Measurements from ENCODE around the gene SYCP2L. TPM values are rescaled to one million over a fixed set of nuclear protein-coding genes. Genes with fewer than 3 reads are reported as not detected.

SYCP2L gene
- total RNA-seq, 1 experiment from 2014 or later, result 9.7 TPM

DNA sequence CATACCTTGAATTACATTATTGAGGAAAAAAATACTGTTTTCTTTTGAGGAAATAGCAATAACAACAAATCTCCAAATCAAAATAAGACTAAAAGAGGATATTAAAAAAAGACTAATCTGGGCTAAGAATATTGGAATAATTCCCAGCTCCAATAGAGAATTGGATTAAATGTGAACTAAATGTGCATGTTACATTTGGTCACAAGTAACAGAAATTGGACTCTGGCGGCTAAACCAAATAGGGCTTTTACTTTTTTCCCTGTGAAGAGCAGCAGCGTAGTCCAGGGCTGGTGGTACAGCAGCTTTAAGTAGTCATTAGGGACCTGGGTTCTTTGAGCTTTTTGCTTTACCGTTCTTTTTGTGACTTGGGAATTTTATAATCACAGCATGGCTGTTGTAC, 85.3 kb downstream of the SYCP2L start:
- Histone ChIP-seq H3K27ac (ENCODE audit: low read depth, low read length, poor library complexity, severe bottlenecking) (no peak overlapping the region), H3K27me3 (replicated peaks; ENCODE audit: insufficient read depth, low read depth, low read length, poor library complexity) (no peaks in the 10 kb centered on the region), H3K4me1 (ENCODE audit: insufficient read depth, low read length, poor library complexity, severe bottlenecking) (no peaks in the 10 kb centered on the region), H3K36me3 (ENCODE audit: insufficient read depth, low read length, poor library complexity, severe bottlenecking) (no peaks in the 10 kb centered on the region), H3K9me3 (ENCODE audit: low read depth, low read length, poor library complexity, severe bottlenecking) (no peaks in the 10 kb centered on the region), H3K4me3 (ENCODE audit: low read depth, low read length, poor library complexity, severe bottlenecking) (no peak overlapping the region)
- no peak for DNase-seq (ENCODE audit: low spot score)
- POLR2A ChIA-PET (ENCODE audit: low non-redundant PET), result no interaction called here
- no TSS peak for BruUV-seq (replicated peaks)
- TF ChIP-seq, protein P1, sequence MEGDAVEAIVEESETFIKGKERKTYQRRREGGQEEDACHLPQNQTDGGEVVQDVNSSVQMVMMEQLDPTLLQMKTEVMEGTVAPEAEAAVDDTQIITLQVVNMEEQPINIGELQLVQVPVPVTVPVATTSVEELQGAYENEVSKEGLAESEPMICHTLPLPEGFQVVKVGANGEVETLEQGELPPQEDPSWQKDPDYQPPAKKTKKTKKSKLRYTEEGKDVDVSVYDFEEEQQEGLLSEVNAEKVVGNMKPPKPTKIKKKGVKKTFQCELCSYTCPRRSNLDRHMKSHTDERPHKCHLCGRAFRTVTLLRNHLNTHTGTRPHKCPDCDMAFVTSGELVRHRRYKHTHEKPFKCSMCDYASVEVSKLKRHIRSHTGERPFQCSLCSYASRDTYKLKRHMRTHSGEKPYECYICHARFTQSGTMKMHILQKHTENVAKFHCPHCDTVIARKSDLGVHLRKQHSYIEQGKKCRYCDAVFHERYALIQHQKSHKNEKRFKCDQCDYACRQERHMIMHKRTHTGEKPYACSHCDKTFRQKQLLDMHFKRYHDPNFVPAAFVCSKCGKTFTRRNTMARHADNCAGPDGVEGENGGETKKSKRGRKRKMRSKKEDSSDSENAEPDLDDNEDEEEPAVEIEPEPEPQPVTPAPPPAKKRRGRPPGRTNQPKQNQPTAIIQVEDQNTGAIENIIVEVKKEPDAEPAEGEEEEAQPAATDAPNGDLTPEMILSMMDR (conservative IDR thresholded peaks at IDR 0.05; ENCODE audit: low read depth, low read length), result no peak
- no peak for TF ChIP-seq EZH2 (IDR thresholded peaks at IDR 0.05; ENCODE audit: borderline replicate concordance, low read depth, low read length, poor library complexity, severe bottlenecking)
- intact Hi-C loops (cut with micrococcal nuclease; ENCODE audit: unreplicated experiment), result no loop called here
- CTCF ChIA-PET, result no interaction called here

DNA sequence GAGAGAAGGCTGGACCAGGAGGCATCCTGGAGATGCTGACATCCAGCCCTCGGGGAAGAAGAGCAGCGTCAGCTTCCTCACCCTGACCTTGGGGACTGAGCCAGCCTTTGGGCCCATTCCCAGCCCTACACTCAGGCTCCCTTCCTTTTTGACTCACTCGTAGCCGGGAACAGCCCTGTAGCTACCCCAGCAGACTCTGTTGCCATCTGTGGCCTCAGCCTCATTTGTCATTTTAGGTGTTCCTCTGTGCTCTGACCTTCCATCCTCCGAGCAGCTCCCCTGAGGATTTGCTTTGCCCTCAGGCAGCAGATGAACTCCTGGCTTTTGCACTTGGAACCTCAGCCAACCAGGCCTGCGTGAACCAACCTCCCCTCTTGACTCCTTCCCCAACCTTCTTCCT, 89.7 kb downstream of the SYCP2L start:
- Histone ChIP-seq H3K27me3 (replicated peaks; ENCODE audit: insufficient read depth, low read depth, low read length, poor library complexity) (no peaks in the 10 kb centered on the region), H3K4me1 (ENCODE audit: insufficient read depth, low read length, poor library complexity, severe bottlenecking) (no peaks in the 10 kb centered on the region), H3K4me3 (ENCODE audit: low read depth, low read length, poor library complexity, severe bottlenecking) (no peak overlapping the region), H3K27ac (ENCODE audit: low read depth, low read length, poor library complexity, severe bottlenecking) (no peak overlapping the region), H3K9me3 (ENCODE audit: low read depth, low read length, poor library complexity, severe bottlenecking) (no peaks in the 10 kb centered on the region), H3K36me3 (ENCODE audit: insufficient read depth, low read length, poor library complexity, severe bottlenecking) (no peaks in the 10 kb centered on the region)
- BruUV-seq (replicated peaks), result no TSS peak
- no peak for DNase-seq (ENCODE audit: low spot score)
- ChIA-PET POLR2A (ENCODE audit: low non-redundant PET) (no interaction called here), CTCF (no interaction called here)
- intact Hi-C loops (cut with micrococcal nuclease; ENCODE audit: unreplicated experiment), result no loop called here
- TF ChIP-seq EZH2 (IDR thresholded peaks at IDR 0.05; ENCODE audit: borderline replicate concordance, low read depth, low read length, poor library complexity, severe bottlenecking), result no peak
- TF ChIP-seq, protein P1 (conservative IDR thresholded peaks at IDR 0.05; ENCODE audit: low read depth, low read length), result no peak

DNA sequence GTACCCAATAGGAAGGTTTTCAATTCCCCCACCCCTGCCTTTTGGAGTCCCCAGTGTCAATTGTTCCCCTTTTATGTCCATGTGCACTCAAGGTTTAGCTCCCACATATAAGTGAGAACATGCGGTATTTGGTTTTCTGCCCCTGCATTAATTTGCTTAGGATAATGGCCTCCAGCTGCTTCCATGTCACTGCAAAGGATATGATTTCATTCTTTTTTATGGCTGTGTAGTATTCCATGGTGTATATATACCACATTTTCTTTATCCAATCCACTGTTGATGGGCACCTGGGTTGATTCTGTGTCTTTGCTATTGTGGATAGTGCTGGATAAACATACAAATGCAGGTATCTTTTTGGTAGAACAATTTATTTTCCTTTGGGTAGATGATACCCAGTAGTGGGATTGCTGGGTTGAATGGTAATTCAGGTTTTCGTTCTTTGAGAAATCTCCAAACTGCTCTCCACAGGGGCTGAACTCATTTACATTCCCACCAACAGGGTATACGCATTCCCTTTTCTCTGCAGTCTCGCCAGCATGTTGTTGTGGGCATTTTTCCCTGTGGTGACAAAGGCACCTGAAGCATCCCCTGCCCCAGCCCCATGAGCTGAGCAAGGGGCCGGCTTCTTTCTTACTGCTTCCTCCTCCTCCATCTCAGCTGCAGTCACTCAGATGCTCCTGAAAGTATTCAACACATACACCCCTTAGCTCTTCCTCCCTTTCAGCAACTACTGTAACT, 90.5 kb downstream of the SYCP2L start:
- BruUV-seq (replicated peaks), result no TSS peak
- no peak overlapping the region for H3K27ac ChIP-seq (ENCODE audit: low read depth, low read length, poor library complexity, severe bottlenecking)
- H3K36me3 ChIP-seq (ENCODE audit: insufficient read depth, low read length, poor library complexity, severe bottlenecking), result no peaks in the 10 kb centered on the region
- H3K9me3 ChIP-seq (ENCODE audit: low read depth, low read length, poor library complexity, severe bottlenecking), result no peaks in the 10 kb centered on the region
- CTCF ChIA-PET, result interaction anchor here (0.5 kb wide), 1 partner anchor 300 kb away, joined by 13 read pairs; no protein-coding TSS in a partner anchor
- H3K4me1 ChIP-seq (ENCODE audit: insufficient read depth, low read length, poor library complexity, severe bottlenecking), result no peaks in the 10 kb centered on the region
- DNase-seq (ENCODE audit: low spot score), result no peak
- no peak overlapping the region for H3K4me3 ChIP-seq (ENCODE audit: low read depth, low read length, poor library complexity, severe bottlenecking)
- POLR2A ChIA-PET (ENCODE audit: low non-redundant PET), result no interaction called here
- no peak for TF ChIP-seq EZH2 (IDR thresholded peaks at IDR 0.05; ENCODE audit: borderline replicate concordance, low read depth, low read length, poor library complexity, severe bottlenecking)
- TF ChIP-seq, protein P1 (conservative IDR thresholded peaks at IDR 0.05; ENCODE audit: low read depth, low read length), result no peak
- intact Hi-C loops (cut with micrococcal nuclease; ENCODE audit: unreplicated experiment), result no loop called here
- H3K27me3 ChIP-seq (replicated peaks; ENCODE audit: insufficient read depth, low read depth, low read length, poor library complexity), result no peaks in the 10 kb centered on the region

Data from A673 (cell line).